Nephron (organoid): ENCODE results near the gene NFATC1.

ENCODE experiments used
- H3K27ac Mint-ChIP-seq, 3 experiments: 2 replicates each; pipeline ENCODE4 v1.8.0; 2020; ENCODE audit warnings: mixed read lengths in 3 of 3, mild to moderate bottlenecking in 2 of 3, moderate library complexity in 1 of 3
- H3K27me3 Mint-ChIP-seq: 2 replicates; pipeline ENCODE4 v1.8.0; 2021; ENCODE audit warnings: low read depth, mild to moderate bottlenecking, moderate library complexity, mixed read lengths
- H3K36me3 Mint-ChIP-seq: 2 replicates; pipeline ENCODE4 v1.8.0; 2020; ENCODE audit warnings: low read depth, mixed read lengths
- H3K4me1 Mint-ChIP-seq: 2 replicates; pipeline ENCODE4 v1.8.0; 2020; ENCODE audit warnings: mixed read lengths
- H3K4me3 Mint-ChIP-seq, 3 experiments: 2 replicates each; pipeline ENCODE4 v1.8.0; 2020; ENCODE audit warnings: mild to moderate bottlenecking in 3 of 3, mixed read lengths in 3 of 3, moderate library complexity in 2 of 3
- H3K9me3 Mint-ChIP-seq: 2 replicates; pipeline ENCODE4 v1.8.0; 2020; ENCODE audit warnings: mixed read lengths
- CTCF ChIP-seq, 3 experiments: fragments of 200-600 bp; sonication (generic); IDR thresholded peaks; one replicate each; pipeline ENCODE4 v1.5.0; 2021; ENCODE audit warnings: antibody characterized with exemption in 3 of 3; ENCODE audit not compliant: unreplicated experiment in 3 of 3

Gene NFATC1

GRCh38 chr18:79394534-79395307 is 1.0 kb upstream of the NFATC1 start:
- peak overlapping the region; percentile 75 to 86 (median 85) for H3K4me3 Mint-ChIP-seq
- no peaks in the 10 kb centered on the region for H3K36me3 Mint-ChIP-seq
- no peaks in the 10 kb centered on the region for H3K9me3 Mint-ChIP-seq
- no peak for TF ChIP-seq CTCF (IDR thresholded peaks at IDR 0.05; ENCODE audit: unreplicated experiment in 3 of 3)
- peak overlapping the region in 2 of 3 experiments; percentile 31 to 69 for H3K27ac Mint-ChIP-seq
- H3K27me3 Mint-ChIP-seq, result peaks cover 74% of the 10 kb centered on the region
- peaks cover 12% of the 10 kb centered on the region for H3K4me1 Mint-ChIP-seq

GRCh38 chr18:79395308-79395640 is 456 bp upstream of the NFATC1 start:
- Mint-ChIP-seq H3K36me3 (no peaks in the 10 kb centered on the region), H3K9me3 (no peaks in the 10 kb centered on the region), H3K27ac (peak overlapping the region in 2 of 3 experiments; percentile 31 to 69), H3K27me3 (peaks cover 72% of the 10 kb centered on the region), H3K4me1 (peaks cover 12% of the 10 kb centered on the region), H3K4me3 (peak overlapping the region; percentile 75 to 86 (median 85))
- TF ChIP-seq CTCF (IDR thresholded peaks at IDR 0.05; ENCODE audit: unreplicated experiment in 3 of 3), result no peak

DNA sequence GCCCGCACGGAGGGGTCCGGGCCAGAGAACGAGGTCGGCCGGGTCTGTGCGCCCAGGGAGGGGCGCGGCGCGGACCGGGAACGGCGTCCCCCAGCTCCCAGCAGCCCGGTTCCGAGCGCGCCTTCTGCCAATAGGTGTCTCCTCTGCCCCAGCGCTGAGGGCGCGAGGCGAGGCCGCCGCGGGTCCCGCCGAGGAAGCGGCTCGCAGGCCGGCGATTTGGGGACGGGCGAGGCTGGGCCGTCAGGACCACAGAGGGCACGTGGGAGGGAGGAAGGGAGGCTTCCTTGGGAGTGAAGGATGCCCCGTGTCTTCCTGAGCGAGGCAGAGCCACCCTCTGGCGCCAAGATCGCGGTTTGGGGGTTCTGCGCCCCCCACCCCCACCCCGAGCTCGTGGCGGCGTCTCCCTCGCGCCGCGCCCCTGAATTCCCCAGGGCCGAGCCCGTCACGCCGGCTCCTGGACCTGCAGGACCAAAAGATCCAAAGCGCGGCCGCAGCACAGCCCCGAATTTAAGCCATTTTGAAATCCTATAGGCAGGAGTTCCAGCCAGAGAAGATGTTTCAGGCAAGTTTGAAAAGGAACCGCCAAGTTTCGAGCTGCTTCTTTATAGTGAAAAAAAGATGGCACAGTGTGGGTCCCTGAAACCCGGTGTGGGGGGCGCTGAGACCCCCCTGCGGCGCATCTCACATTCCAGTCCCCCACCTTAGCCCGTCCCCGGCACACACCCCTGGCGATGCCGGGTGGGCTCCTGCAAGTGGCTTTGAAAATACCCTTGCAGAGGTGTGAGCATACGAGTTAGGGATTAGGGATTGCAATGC is 909 bp downstream of the NFATC1 start:
- Mint-ChIP-seq H3K4me1 (peaks cover 18% of the 10 kb centered on the region), H3K36me3 (no peaks in the 10 kb centered on the region), H3K27me3 (peaks cover 65% of the 10 kb centered on the region), H3K27ac (no peak overlapping the region), H3K9me3 (no peaks in the 10 kb centered on the region), H3K4me3 (peak overlapping the region; percentile 74 to 84 (median 84))
- TF ChIP-seq CTCF (IDR thresholded peaks at IDR 0.05; ENCODE audit: unreplicated experiment in 3 of 3), result no peak

DNA sequence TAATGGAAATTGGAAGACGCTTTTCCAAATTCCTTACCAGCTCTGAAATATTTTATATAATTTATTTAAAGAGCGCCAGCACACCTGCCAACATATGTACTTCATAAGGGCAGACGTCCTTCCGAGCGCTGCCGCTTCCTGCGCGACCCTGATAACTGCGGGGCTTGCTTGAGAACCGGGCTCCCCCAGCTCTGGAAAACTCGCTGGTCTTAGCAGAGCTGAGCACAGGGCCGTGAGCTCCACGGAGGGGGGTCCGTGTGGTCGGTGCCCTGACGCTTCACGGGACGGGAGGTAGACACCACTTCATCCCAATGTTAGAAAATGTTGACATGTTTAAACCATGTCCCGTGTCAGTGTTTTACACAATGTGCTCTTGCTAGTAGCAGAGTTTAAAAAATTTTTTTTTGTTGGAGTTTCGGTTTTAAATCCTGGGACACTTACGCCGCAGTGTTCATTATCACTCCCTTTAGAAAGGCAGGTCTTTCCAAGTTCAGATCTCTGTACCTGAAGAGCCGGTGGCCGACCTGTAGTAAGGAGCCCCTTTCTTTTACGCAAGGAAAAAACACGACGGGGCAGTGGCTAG is 1.6 kb downstream of the NFATC1 start:
- no peak for TF ChIP-seq CTCF (IDR thresholded peaks at IDR 0.05; ENCODE audit: unreplicated experiment in 3 of 3)
- Mint-ChIP-seq H3K27ac (no peak overlapping the region), H3K36me3 (no peaks in the 10 kb centered on the region), H3K27me3 (peaks cover 60% of the 10 kb centered on the region), H3K9me3 (no peaks in the 10 kb centered on the region), H3K4me3 (peak overlapping the region; percentile 61 to 83 (median 76)), H3K4me1 (peaks cover 19% of the 10 kb centered on the region)

- TF ChIP-seq CTCF (IDR thresholded peaks at IDR 0.05; ENCODE audit: unreplicated experiment in 3 of 3), result no peak
- Mint-ChIP-seq H3K4me3 (peak overlapping the region; percentile 76 to 84 (median 83)), H3K9me3 (no peaks in the 10 kb centered on the region), H3K36me3 (no peaks in the 10 kb centered on the region), H3K27ac (no peak overlapping the region), H3K27me3 (peaks cover 58% of the 10 kb centered on the region), H3K4me1 (peaks cover 26% of the 10 kb centered on the region)
Measured at GRCh38 chr18:79397830-79398761, 2.4 kb downstream of the NFATC1 start.
